GM18520 (cell line): ENCODE data around the gene RNF32.

ENCODE experiments used
- ATAC-seq: cut with Tn5 transposase; IDR thresholded peaks from one replicate; pipeline ENCODE4 v1.9.1; 2021; ENCODE audit not compliant: unreplicated experiment

RNF32 gene

DNA sequence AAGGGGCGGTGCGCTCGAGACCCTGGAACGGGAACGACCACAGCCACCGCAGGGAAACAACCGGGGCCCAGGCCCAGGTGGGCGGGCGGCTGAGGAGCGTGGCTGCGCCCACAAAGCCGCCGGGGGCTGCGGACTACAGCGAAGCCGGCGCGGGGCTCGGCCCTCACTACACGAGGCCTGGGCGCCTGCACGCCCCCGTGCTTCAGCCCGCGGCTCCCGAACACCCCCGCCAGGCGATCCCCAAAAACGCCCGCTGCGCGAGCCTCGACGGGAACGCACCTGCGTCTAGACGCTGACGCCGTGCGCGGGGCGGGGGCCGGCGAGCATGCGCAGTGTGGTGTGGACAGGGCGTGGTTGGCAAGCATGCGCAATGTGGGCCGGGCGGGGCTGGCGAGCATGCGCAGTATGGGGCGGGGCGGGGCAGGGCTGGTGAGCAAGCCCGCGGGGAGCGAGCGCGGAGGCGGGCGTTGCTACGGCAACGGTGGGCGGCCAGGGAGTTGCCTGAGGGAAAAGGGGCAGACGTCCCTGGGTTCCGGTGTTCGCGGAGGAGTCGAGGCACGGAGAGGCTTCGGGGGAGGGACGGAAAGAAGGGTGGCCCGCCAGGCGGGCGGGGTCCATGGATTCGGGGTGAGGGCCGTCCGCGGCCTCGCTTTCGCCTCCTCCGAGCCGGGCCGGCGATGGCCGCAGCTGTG, at the start of gene RNF32:
TSS of gene RNF32 (plus strand) at position 518 of the 692 bp plus-strand sequence. CDS start 3,104 bp downstream, outside the sequence.
- peak; percentile 69 for ATAC-seq

DNA sequence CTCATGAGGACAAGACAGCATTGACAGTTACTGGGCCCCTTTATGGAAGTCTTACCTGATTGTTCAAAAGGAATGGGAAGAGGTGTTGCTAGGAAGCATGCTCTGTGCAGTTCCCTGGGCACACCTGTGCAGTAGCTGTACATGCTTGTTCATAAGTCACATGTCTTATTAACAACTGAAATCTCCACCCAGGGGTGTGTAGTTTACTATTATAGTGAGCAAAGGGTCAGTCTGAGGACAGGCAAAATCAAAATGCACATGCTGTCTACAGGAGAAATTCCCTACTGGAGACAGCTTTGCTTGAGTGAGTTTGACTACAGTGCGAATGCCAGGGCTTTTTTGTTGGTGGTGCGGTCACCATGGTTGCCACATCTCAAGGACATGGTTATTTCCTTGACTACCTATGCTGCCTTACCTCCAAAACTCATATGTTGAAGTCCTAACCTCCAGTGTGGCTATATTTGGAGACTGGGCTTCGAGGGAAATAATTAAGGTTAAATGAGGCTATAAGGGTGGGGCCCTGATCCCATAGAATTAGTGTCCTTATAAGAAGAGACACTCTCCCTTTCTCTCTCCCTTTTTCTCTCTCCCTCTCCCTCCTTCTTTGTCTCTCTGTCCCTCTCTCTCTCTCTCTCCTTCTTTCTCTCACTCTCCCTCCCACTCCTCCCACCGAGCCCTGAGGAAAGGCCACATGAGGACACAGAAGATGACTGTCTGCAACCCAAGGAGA, 48.3 kb upstream of the RNF32 start:
- no peak for ATAC-seq

DNA sequence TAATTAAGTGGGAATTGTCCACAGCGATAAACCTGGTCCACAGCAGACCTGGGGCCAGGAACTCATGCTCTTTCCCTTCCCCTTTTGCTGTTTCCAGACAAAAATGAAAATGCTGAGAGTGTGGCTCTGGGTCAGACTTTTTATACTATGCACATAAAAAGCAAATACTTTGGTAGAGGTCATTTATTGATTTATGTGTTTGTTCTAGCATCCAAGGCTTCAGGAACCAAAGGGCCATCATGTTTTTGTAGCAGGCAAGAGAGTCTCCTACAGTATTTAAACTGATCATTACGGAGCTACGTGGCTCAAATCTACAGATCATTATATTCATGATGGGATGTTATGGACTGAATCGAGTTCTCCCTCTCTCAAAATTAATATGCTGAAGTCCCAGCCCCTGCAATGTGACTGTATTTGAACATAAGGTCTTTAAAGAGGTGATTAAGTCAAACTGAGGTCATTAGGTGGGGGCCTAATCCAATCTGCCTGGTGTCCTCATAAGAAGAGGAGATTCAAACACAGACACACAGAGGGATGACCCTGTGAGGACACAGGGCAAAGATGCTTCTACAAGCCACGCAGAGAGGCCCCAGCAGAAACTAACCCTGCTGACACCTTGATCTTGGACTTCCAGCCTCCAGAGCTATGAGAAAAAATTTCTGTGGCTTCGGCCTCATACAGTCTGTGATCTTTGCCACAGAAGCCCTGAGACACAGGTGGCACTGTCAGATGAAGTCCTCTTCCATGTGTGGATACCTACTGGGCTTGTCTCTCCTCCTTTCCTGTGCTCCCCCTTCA, 46.1 kb upstream of the RNF32 start:
- no peak for ATAC-seq

DNA sequence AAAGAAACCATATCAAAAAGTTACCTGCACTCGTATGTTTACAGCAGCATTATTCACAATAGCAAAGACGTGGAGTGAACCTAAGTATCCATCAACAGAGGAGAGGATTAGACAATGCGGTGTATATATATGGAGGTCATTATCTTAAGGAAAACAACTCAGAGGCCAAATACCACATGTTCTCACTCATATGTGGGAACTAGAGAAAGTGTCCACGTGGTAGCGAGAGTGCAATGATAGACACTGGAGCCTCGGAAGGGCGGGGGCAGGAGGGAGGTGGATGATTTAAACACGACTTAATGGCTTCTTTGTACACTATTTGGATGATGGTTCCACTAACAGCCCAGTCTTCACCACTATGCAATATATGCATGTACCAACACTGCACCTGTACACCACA, 40.1 kb upstream of the RNF32 start:
- no peak for ATAC-seq

DNA sequence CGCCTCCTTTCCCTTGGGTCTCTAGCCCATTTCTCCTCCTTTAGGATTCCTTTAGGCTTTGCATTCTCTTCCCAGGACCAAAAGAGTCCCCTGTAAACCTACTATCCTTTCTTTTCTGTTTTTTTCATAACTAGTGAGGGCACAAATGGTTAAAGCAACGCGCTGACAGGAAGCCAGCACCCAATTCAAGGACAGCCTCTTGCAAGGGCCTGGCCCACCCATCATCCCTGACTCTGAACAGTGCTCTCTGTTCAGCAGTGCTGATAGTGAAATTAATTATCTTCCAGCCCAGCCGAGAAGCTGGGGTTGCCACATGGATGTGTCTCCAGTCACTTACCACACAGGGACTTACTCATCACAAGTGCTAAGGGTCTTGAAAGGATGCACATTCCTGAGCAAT, 38.3 kb upstream of the RNF32 start:
- ATAC-seq, result no peak

DNA sequence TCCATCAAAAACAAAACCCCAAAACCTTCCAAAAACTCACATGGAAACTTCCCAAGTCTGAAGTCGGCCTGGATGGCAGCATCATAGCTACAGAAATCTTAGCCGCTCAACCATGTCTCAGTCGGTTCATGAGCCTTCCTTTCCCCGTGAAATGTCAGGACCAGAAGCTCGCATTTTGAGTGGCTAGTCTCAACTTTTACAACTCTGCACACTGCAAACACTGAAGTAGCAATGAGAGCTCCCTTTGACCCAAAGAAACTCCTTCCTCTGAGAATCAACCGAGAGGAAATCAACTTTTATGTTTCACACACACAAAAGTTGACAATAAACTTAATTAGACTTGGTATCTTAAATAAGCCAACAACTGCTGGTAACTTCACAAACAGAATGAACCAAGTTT, 37.6 kb upstream of the RNF32 start:
- no peak for ATAC-seq

DNA sequence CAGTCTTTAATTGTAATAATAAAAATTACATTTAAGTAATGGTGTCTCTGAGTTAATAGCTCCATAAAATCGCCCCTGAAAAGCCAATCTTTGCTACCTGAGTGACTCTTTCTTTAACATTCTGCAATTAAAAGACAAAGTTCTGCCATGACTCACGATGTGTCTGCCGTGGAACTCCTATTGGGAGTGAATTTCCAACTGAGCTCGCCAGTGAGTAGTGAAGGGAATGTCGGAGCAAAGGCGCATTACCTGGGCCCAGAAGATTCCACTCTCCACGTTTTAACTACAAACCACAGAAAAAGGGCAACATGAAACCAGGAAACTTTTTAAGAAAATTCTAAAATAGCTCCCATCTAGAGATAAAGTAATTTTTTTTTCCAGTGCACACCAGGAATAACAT, 36.9 kb upstream of the RNF32 start:
- no peak for ATAC-seq

DNA sequence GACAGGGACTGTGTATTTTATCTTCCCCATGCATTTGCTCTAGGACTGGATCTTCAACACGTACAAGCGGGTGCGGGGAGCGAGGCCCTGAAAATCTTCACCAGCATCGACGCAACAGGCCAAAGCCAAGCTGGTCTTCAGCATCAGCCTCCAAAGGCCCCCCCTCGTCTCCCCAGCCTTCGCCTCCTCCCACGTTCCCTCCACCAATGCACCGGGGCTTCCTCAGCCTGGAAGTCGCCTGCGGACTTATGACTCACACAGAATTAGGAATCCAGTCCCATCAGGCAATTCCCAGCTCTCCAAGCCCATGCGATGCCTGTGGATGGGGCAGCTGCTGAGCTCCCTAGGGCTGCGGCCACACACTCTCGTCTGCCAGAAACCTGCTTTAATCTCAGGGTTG, 36.3 kb upstream of the RNF32 start:
- no peak for ATAC-seq

DNA sequence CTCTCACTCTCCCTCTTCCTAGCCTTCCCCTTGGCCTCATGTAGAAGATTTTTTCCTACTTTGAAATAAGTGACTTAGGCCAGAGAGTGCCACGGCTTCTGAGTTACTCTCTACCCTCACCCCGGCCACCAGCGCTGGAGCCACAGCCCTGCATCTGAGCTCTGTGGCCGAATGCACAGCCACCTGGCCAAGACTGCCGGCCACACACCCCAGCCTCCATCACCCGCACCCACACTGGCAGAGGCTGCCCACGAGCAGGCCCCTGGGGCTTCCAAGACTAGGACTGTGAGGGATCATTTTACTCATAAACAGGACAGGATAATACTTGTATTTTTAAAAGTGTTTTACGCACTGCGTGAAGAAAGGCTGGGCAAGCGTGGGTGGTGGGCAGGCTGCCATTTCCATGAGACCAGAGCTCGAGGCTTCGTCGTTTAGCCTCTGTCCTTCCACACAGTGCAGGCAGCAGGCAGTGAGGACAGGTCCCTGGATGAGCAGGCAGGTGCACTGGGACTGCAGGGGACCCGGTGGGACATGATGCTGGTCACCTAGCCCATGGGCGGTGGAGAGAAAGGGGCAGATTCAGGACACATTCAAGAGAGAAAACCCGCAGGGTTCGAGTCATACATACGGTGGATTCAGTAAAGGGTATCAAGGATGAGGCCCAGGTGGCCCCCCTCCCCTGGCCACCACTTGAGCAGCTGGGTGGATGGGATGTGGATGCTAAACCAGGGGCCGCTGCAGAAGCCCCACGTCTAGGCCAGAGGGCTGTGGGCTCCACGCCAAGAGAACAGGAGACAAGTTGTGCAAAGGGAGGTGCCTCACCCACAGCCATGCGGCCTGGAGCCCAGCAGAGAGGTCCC, 35.5 kb upstream of the RNF32 start:
- no peak for ATAC-seq

DNA sequence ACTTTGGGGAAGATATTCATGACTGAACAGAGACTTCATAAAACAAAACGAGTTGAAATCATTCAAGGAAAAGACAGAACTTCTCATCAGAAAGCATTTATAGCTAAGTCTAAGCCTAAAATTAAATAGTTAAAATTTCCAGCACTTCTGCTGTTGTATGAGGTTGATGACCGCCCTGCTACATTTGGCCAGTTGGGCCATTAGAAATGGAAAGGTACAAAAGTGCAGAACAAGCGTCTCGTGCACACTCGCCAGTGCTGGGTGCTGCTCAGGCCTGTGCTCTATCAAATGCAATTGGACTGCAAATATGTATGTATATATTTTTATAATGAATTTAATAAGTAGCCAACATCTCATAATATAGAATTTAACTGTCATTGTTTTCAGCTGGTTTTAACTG, 34.4 kb upstream of the RNF32 start:
- no peak for ATAC-seq

DNA sequence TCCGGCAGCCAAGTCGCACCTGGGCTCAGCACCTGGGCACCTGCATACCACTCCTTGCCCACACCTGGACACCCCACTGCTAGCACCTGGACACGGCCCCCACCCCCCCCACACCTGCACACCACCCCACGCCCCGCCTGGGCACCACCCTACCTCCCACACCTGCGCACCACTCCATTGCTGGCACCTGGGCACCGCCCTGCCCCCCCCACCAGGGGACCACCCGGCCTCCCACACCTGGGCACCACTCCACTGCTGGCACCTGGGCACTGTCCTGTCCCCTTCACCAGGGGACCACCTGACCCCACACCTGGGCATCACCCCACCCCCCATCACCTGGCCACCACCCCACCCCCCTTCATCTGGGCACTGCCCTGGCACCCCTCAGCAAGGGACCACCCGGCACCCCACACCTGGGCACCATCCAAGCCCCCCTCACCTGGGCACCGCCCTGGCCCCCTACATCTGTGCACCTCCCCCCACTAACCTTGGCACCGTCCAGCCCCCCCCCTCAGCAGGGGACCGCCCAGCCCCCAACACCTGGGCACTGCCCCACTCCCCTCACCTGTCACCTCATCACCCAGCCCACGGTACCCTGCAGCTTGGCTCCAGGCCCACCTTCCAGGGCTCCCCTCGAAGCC, 33.8 kb upstream of the RNF32 start:
- no peak for ATAC-seq

DNA sequence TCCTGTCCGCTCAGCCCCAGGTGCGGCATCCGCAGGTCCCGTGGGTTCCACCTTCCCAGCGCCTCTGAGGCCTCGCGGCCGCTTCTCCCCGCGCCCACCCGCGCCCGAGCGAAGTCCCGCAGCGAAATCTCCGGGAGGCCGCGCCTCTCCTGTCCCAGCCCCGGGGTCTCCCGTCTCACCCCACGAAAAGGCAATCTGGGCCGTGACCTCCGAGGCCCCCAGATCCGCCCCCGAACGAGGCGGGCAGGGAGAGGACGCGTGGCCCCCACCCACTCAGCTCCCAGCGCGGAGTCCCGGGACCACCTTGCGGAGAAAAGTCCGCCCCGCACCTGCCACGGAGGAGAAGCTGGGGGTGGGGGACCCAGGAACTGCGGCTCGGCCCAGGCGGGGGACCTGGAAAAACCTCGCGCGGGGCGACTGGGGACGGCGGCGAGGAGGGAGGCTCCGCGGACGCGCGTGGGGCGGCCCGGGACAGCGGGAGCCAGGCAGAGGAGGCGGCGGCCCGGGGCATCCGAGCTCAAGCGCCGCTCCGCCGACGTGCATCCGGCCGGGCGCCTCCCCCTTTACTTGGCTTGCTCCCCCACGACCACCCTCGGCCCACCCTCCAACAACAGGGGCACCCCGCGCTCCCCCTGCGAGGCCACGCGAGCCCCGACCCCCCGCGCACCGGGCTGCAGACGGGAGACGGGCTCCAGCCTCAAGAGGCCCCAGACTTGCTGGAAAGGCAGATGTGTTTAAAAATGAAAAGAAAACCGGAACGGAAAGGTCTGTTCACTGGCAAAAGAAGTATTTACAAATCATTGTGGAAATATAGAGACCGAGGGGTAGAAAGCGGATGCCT, 33.0 kb upstream of the RNF32 start:
- ATAC-seq, result no peak

DNA sequence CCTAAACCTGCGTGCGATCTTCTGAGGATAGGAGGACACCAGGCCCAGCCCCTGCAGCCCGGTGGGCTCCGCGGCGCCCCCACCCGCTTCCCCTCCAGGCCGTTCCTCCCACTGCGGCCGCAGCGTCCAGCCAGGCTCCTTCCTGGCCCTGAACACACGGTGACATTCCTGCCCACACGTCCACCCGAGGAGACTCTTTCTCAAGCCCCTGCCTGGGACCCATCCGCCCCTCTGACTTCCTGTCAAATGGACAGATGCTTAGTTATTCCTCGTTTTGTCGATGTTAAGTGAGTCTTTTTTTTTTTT, 32.4 kb upstream of the RNF32 start:
- ATAC-seq, result no peak

DNA sequence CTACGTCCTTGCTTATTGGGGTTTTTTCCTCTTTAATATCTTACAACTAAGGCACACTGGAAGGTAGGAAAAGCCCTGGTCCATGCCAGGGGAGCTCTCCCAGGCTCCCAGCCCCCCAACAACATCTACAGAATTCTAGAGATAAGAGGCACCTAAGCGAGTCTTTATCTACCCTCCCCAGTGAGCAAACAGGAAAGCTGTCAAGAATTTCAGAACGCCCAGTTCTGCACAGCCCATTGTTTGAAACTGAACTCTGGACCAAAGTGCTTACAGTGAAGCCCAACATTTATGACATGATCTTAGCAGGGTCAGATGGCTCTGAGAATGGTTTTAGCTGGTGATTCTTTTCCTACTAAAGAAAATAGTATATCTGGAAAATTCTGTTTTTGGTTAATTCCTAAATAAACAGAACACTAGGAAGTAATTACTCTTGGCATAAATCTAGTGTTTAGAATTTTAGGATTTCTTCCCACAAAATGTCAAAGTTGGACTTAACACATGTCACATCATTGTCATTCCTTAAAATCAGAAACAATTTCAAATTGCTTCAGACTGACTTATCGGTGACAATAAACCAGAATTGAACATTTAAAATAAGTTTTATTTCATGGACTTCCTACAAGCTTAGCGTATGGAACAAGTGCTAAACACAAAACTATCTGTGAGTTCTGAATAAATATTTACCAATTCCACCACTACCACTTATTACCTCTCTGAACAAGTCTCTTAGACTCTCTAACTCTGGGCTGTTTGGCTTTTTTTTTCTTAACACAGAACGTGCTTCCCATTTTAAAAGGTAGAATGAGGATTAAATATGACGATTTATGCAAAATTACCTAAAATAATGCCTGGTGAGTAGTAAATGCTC, 31.3 kb upstream of the RNF32 start:
- no peak for ATAC-seq

DNA sequence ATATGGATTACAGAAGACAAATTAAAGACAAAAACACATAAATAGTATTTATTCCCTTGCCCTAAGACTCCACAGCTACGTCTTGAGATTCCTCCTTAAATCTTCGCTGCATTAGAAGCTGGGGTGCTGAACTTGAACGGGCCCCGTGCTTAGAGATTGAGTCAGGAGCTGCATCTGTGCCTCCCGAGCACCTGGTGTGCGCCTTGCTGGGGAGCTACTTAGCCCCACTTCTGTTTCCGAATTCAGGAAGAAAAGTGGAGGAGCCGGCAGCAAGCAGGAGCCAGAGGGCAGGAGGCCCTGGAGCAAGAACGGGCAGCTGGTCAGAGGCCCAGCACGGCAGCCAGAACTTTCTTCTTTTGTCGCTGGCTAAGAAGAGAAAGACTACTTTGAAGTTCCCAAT, 30.4 kb upstream of the RNF32 start:
- ATAC-seq, result no peak

DNA sequence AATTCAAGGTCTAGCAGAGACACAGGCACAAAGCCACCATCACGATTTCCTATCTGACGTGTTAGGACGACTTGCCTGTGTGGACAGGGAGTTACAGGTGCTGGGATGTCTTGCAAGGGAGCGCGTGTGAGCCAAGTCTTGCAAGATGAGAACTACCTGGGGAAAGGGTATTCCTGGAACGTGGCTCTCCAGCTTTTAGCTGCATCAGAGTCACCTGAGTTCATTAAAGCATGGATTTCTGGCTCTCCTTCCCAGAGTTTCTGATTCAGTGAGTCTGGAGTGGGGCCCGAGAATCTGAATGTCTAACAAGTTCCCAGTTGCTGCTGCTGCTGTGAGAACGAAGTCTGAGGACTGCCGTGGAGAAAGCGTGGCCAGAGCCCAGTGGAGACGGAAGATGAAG, 30.0 kb upstream of the RNF32 start:
- no peak for ATAC-seq

DNA sequence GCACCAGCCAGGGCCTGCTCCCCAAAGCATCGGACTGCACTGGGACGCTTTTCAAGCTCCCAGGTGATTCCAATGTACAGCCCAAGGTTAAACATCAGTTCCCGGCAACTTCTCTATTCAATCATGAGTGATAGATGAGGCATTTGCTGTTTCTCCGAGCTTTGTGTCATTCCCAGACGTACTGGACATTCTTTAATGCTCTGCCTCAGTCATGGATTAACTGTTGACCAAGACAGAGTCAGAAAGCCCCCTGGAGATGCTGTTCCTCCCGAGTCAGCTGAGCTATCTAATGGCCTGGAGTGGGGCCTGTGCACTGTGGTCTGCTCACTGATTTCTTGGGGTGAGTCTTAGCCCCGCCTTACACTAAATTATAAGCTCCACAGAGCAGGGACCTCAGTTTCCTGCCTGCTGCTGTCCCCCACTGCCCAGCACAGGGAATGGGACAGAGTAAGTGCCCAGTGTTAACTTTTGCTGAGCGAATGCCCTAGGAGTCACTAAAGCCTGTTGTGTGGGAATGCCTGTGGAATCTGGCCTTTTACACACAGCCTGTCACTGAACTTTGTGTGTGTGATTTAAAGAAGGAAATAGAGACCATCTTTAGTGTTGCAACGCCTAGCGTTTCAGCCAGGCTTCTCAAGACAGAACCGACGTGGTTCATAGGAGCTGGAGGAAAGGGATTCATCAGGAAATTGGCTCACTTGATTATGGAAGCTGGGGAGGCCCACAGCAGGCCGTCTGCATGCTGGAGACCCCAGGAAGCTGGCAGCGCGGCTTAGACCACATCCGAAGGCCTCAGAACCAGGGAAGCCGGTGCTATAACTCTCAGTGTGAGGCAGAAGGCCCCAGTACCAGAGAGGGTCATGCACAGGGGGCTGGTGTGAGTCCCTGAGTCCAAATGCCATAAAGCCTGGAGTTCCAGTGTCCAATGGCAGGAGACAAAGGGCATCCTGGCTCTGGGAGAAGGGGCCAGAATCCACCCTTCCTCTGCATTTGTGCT, 29.3 kb upstream of the RNF32 start:
- no peak for ATAC-seq

DNA sequence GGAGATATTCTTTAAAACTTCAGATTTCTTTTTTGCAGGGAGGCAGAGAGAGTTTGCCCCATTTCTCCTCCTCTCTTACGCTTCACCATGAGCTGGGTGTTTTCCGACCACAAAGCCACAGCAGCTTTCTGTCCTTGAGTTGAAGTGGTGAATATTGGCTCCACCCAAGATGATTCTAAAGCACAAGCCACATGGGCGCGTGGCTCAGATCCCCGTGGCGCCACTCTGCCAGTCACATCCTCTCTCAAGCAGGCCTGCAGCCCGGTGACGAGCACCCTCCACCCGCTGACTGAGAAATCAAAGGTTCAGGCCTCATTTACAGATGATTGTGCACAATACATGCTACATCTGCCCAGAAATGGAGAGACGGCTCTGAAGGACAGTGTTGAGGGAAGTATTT, 27.6 kb upstream of the RNF32 start:
- ATAC-seq, result no peak
